Measurements from ENCODE around the gene NPSR1.

NPSR1 gene

DNA sequence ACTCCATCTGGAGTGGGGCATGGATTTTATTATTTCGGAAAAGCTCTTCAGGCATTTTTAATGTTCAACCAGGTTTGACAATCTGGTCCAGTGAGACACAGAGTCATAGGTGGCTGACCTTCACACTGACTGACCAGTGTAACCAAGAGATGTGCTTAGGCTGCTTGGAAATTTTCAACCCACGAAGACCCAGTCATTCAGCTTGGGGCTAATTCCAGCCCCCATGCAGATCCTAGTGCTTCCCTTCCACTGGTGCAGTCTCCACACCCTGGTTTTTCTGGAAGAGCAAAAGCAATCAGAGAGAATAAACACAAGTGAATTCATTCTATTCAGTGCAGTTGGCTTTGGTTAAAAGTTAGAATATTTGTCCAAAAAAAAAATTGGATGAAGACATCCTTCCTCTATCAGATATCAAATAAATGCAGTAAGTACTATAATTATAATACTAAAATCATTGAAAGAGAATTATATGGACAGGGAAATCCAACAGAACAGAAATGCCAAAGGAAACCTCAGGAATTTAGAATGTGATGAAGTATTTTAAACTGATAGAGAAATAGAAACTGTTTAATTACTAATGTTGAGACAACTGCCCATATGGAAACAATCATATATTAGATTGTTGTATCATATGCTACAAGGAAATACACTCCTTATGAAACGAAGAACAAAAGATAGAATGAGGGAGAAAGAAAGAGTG, 178.0 kb downstream of the NPSR1 start:
- Histone ChIP-seq H3K4me1 (ENCODE audit: control insufficient read depth, low read length) (no peaks in the 10 kb centered on the region), H3K4me3 (ENCODE audit: low read length) (no peak overlapping the region), H3F3A (ENCODE audit: control insufficient read depth, insufficient read depth) (no peaks in the 10 kb centered on the region), H3K4me2 (ENCODE audit: low read length) (no peak overlapping the region), H3K9me3 (ENCODE audit: control insufficient read depth, insufficient read depth, low read length) (no peaks in the 10 kb centered on the region), H3K36me3 (ENCODE audit: control insufficient read depth, low read length) (no peaks in the 10 kb centered on the region), H3K79me2 (ENCODE audit: control insufficient read depth, low read length) (no peaks in the 10 kb centered on the region), H3K9me2 (replicated peaks; ENCODE audit: control insufficient read depth, low read length) (no peaks in the 10 kb centered on the region), H4K20me1 (ENCODE audit: control insufficient read depth, insufficient read depth, low read depth, low read length) (no peaks in the 10 kb centered on the region), H3K27ac (ENCODE audit: low read depth, low read length) (no peak overlapping the region), H3K27me3 (ENCODE audit: control insufficient read depth, low read length) (no peaks in the 10 kb centered on the region)
- TF ChIP-seq CTCF (IDR thresholded peaks at IDR 0.05; ENCODE audit: low read depth, low read length, poor library complexity, severe bottlenecking) (no peak), EZH2phosphoT487 (IDR thresholded peaks at IDR 0.05; ENCODE audit: borderline replicate concordance, low read length) (no peak)

DNA sequence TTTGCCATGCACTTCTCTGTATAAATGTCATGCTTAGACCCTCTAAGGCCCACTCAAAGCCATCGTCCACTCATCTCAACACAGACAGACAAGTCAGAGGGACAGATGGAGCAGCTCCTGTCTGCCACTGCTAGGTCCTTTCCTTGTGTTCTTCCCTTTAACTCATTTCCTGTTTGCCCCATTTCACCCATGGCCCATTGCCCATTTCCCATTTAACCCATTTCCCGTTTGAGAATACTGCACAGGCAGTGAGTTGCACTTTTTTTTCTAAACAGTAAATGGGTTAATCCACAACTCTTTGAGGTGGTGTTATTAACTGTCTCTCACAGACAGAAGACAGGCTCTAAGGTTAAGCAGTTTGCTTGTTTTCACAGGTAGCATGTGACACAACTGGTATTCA, 179.3 kb downstream of the NPSR1 start:
- no peaks in the 10 kb centered on the region for H3K27me3 ChIP-seq (ENCODE audit: control insufficient read depth, low read length)
- no peaks in the 10 kb centered on the region for H4K20me1 ChIP-seq (ENCODE audit: control insufficient read depth, insufficient read depth, low read depth, low read length)
- no peaks in the 10 kb centered on the region for H3F3A ChIP-seq (ENCODE audit: control insufficient read depth, insufficient read depth)
- H3K9me2 ChIP-seq (replicated peaks; ENCODE audit: control insufficient read depth, low read length) = no peaks in the 10 kb centered on the region
- H3K9me3 ChIP-seq (ENCODE audit: control insufficient read depth, insufficient read depth, low read length) = no peaks in the 10 kb centered on the region
- no peaks in the 10 kb centered on the region for H3K4me1 ChIP-seq (ENCODE audit: control insufficient read depth, low read length)
- H3K79me2 ChIP-seq (ENCODE audit: control insufficient read depth, low read length) = no peaks in the 10 kb centered on the region
- H3K4me2 ChIP-seq (ENCODE audit: low read length) = no peak overlapping the region
- no peak overlapping the region for H3K4me3 ChIP-seq (ENCODE audit: low read length)
- no peak overlapping the region for H3K27ac ChIP-seq (ENCODE audit: low read depth, low read length)
- no peaks in the 10 kb centered on the region for H3K36me3 ChIP-seq (ENCODE audit: control insufficient read depth, low read length)
- TF ChIP-seq CTCF (IDR thresholded peaks at IDR 0.05; ENCODE audit: low read depth, low read length, poor library complexity, severe bottlenecking) = no peak
- TF ChIP-seq EZH2phosphoT487 (IDR thresholded peaks at IDR 0.05; ENCODE audit: borderline replicate concordance, low read length) = no peak

- Histone ChIP-seq H3K4me1 (ENCODE audit: control insufficient read depth, low read length) (no peaks in the 10 kb centered on the region), H3K79me2 (ENCODE audit: control insufficient read depth, low read length) (no peaks in the 10 kb centered on the region), H3K27me3 (ENCODE audit: control insufficient read depth, low read length) (no peaks in the 10 kb centered on the region), H3K9me3 (ENCODE audit: control insufficient read depth, insufficient read depth, low read length) (no peaks in the 10 kb centered on the region), H3K4me2 (ENCODE audit: low read length) (no peak overlapping the region), H3K4me3 (ENCODE audit: low read length) (no peak overlapping the region), H3F3A (ENCODE audit: control insufficient read depth, insufficient read depth) (no peaks in the 10 kb centered on the region), H3K36me3 (ENCODE audit: control insufficient read depth, low read length) (no peaks in the 10 kb centered on the region), H3K9me2 (replicated peaks; ENCODE audit: control insufficient read depth, low read length) (no peaks in the 10 kb centered on the region), H4K20me1 (ENCODE audit: control insufficient read depth, insufficient read depth, low read depth, low read length) (no peaks in the 10 kb centered on the region), H3K27ac (ENCODE audit: low read depth, low read length) (no peak overlapping the region)
- TF ChIP-seq CTCF (IDR thresholded peaks at IDR 0.05; ENCODE audit: low read depth, low read length, poor library complexity, severe bottlenecking) (no peak), EZH2phosphoT487 (IDR thresholded peaks at IDR 0.05; ENCODE audit: borderline replicate concordance, low read length) (no peak)
Observed at GRCh38 chr7:34837801-34838201, 179.8 kb downstream of the NPSR1 start.

Data from DOHH2 (cell line).